Duodenal mucosa (tissue), 2 donors: ENCODE data around the gene SLC17A9.
"Not testable (repeated sequence)": the region's sequence is repeated elsewhere in the genome, so short reads cannot be mapped to it uniquely, and the experiment has no call there.

Experiments
- H3K27ac ChIP-seq: one replicate; pipeline ENCODE4 v1.7.0; 2013; ENCODE audit warnings: low read depth, low read length
- H3K27me3 ChIP-seq, 2 donors: one replicate each; pipeline ENCODE4 v1.7.0; 2013; ENCODE audit warnings: low read length in 2 of 2, control low read depth in 1 of 2; ENCODE audit not compliant: insufficient read depth in 2 of 2, control insufficient read depth in 1 of 2
- H3K36me3 ChIP-seq, 2 donors: one replicate each; pipeline ENCODE4 v1.7.0; 2013; ENCODE audit warnings: low read length in 2 of 2, control low read depth in 1 of 2; ENCODE audit not compliant: insufficient read depth in 2 of 2, control insufficient read depth in 1 of 2
- H3K4me1 ChIP-seq, 2 donors: one replicate each; pipeline ENCODE4 v1.7.0; 2013; ENCODE audit warnings: low read length in 2 of 2, control low read depth in 1 of 2; ENCODE audit not compliant: insufficient read depth in 2 of 2, control insufficient read depth in 1 of 2
- H3K4me3 ChIP-seq, 2 donors: one replicate each; pipeline ENCODE4 v1.7.0; 2013; ENCODE audit warnings: low read length in 2 of 2, low read depth in 1 of 2
- H3K9ac ChIP-seq, 2 donors: one replicate each; pipeline ENCODE4 v1.7.0; 2013; ENCODE audit warnings: low read length in 2 of 2, low read depth in 1 of 2
- H3K9me3 ChIP-seq, 2 donors: one replicate each; pipeline ENCODE4 v1.7.0; 2013; ENCODE audit warnings: low read length in 2 of 2, control low read depth in 1 of 2; ENCODE audit not compliant: control insufficient read depth in 1 of 2

SLC17A9 gene

GRCh38 chr20:62920039-62920645 lies 32.4 kb upstream of the SLC17A9 start:
- no peak overlapping the region for H3K4me3 ChIP-seq
- peaks cover 73 to 89% of the 10 kb centered on the region in 2 donors for H3K4me1 ChIP-seq
- no peak overlapping the region for H3K27ac ChIP-seq

DNA sequence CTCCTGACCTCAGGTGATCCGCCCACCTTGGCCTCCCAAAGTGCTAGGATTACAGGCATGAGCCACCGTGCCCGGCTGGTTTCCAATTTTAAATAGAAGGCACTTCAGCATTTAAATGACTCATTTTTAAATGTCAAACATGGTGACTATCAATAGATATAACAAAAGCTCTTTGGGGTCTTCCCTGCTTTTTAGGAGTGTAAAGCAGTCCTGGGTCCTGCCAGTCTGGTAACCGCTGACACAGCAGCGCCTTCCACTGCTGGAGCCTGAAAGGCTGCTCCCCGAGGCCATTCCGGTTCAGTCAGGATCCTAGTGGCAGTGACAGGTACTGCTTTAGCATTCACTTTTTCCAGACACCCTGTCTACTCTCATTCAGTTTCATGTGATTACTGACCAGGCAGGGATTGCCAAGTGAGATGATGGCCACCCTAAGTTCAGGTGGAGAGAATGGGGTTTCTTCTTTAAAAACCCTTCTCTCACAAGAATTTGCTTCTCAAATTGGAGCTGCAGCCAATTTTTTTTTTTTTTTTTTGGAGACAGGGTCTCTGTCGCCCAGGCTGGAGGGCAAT lies 31.3 kb upstream of the SLC17A9 start:
- H3K27ac ChIP-seq: no peak overlapping the region
- peak overlapping the region in 1 of 2 donors; percentile 4 for H3K9ac ChIP-seq

More at GRCh38 chr20:62920039-62920645, 32.4 kb upstream of the SLC17A9 start:
- H3K27me3 ChIP-seq: no peaks in the 10 kb centered on the region
- H3K9me3 ChIP-seq: no peaks in the 10 kb centered on the region
- no peaks in the 10 kb centered on the region for H3K36me3 ChIP-seq
- H3K9ac ChIP-seq: no peak overlapping the region

GRCh38 chr20:62922451-62922921 lies 30.0 kb upstream of the SLC17A9 start:
- H3K27me3 ChIP-seq: no peaks in the 10 kb centered on the region
- H3K4me1 ChIP-seq: peaks cover 69 to 79% of the 10 kb centered on the region in 2 donors
- no peak overlapping the region for H3K27ac ChIP-seq
- peak overlapping the region; percentile 31 to 38 for H3K4me3 ChIP-seq
- H3K36me3 ChIP-seq: no peaks in the 10 kb centered on the region
- no peaks in the 10 kb centered on the region for H3K9me3 ChIP-seq
- H3K9ac ChIP-seq: peak overlapping the region in 1 of 2 donors; percentile 6

More for the DNA sequence above, 31.3 kb upstream of the SLC17A9 start:
- Histone ChIP-seq H3K36me3 (no peaks in the 10 kb centered on the region), H3K9me3 (no peaks in the 10 kb centered on the region), H3K4me3 (peak overlapping the region in 1 of 2 donors; percentile 1), H3K4me1 (peaks cover 70 to 84% of the 10 kb centered on the region in 2 donors), H3K27me3 (no peaks in the 10 kb centered on the region)

DNA sequence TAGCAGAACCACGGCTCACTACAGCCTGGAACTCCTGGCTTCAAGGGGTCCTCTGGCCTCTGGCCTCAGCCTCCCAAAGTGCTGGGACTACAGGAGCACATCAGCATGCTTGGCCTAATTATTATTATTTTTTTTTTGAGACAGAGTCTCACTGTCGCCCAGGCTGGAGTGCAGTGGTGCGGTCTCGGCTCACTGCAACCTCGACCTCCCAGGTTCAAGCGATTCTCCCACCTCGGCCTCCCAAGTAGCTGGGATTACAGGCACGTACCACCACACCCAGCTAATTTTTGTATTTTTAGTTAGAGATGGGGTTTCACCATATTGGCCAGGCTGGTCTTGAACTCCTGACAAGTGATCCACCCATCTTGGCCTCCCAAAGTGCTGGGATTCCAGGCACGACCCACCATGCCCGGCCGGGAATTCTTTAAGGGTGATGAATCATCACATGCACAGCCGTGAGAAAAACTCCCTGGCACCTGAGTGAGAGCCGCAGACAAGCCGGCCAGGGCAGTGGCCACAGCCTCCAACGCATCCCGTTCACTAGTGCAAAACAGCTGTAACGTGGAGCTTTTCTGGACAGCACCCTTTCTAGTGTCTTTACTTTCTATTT lies 29.3 kb upstream of the SLC17A9 start:
- peak overlapping the region in 1 of 2 donors; percentile 94 for H3K9ac ChIP-seq
- not testable (repeated sequence) for H3K9me3 ChIP-seq, H3K27me3 ChIP-seq, H3K36me3 ChIP-seq
- H3K4me1 ChIP-seq: peaks cover 69 to 79% of the 10 kb centered on the region in 2 donors
- peak overlapping the region; percentile 38 to 91 for H3K4me3 ChIP-seq
- peak overlapping the region; percentile 33 for H3K27ac ChIP-seq

DNA sequence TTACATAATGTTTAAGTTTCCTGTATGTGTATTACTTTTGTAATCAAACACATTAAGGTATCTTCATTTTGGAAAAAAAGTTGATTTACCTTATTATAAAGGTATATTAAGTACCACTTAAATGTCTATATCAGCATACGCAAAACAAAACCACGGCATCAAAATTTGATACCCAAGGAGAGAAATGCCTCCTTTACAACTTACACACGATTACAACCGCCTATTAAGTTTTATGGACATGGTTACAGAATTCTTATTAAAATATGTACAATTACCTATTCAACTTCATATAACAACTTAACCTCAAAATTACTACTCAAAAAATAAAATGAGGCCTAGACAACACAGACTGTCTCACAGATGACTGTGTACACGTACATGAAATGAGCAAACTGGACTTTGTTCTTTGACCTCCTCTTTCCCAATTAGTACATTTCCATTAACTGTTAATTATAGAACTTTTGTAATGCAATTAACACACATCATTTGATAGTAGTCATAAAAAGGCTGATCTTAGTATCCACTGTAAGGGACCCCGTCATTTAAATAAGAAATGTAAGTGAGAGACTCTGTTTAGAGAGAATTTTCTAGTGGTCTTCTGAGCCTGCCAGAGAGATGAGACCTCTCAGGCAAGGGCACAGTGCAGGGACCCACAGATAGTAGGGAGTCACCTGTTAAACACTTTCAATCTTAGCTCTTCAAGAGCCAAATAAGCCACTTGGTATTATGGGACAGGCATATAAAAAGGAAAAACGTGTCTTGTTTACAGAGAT lies 28.7 kb upstream of the SLC17A9 start:
- H3K4me1 ChIP-seq: peaks cover 69 to 79% of the 10 kb centered on the region in 2 donors
- no peaks in the 10 kb centered on the region for H3K36me3 ChIP-seq
- peak overlapping the region; percentile 94 to 96 for H3K9ac ChIP-seq
- no peaks in the 10 kb centered on the region for H3K9me3 ChIP-seq
- H3K27ac ChIP-seq: peak overlapping the region; percentile 93
- peak overlapping the region; percentile 91 to 92 for H3K4me3 ChIP-seq
- H3K27me3 ChIP-seq: no peaks in the 10 kb centered on the region

DNA sequence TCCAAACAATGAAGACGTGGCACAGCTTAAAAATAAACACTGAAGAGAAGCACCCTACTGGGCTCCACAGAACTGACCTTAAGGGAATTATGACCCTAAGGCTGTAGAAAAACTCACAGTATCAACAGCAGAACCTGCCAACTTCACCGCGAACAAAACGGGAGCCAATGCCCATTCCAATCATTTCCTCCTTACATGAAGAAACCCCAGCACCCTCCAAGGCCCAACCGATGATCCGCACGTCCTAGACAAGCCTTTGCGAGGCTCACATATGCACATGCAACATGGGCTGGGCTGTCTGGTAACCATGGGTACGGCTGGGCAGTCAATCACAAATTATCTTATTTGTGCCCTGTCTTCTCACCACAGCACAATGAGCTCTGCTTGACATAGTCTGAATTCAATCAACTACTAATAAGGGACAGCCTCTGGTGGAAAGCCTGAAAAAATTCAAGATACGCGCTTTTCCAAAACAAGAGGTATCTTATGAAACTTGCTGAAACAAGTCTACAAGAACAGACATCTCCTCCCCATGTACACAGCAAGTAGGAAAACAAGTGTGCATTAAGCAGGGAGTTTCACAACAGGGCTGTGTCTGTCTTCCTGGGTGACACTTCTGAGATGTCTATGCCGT lies 27.9 kb upstream of the SLC17A9 start:
- no peaks in the 10 kb centered on the region for H3K9me3 ChIP-seq
- no peaks in the 10 kb centered on the region for H3K36me3 ChIP-seq
- H3K27ac ChIP-seq: peak overlapping the region; percentile 93
- peaks cover 66 to 75% of the 10 kb centered on the region in 2 donors for H3K4me1 ChIP-seq
- peak overlapping the region; percentile 94 to 96 for H3K9ac ChIP-seq
- peak overlapping the region; percentile 91 to 92 for H3K4me3 ChIP-seq
- H3K27me3 ChIP-seq: no peaks in the 10 kb centered on the region

DNA sequence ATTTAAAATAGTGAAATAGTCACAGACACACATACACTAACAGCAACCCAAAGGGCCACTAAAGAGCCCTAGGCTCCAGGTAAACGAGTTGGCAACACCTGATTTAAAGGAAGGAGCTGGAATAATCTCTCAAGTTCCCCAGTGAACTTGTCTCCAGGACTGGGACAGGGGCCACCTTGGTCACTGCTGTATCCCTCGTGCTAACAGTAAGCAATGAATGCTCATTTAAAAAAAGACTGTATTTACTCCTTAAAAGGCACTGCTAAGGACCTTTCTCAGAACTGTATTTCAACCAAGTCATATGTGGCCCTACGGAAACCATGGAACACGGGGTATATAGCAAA lies 27.5 kb upstream of the SLC17A9 start:
- Histone ChIP-seq H3K27ac (peak overlapping the region; percentile 93), H3K4me1 (peaks cover 61 to 75% of the 10 kb centered on the region in 2 donors)

GRCh38 chr20:62925420-62926228 lies 26.9 kb upstream of the SLC17A9 start:
- peak overlapping the region; percentile 91 to 92 for H3K4me3 ChIP-seq
- H3K27ac ChIP-seq: peak overlapping the region; percentile 93
- H3K27me3 ChIP-seq: no peaks in the 10 kb centered on the region
- H3K36me3 ChIP-seq: no peaks in the 10 kb centered on the region
- H3K9ac ChIP-seq: peak overlapping the region; percentile 94 to 96
- H3K4me1 ChIP-seq: peaks cover 58 to 70% of the 10 kb centered on the region in 2 donors
- no peaks in the 10 kb centered on the region for H3K9me3 ChIP-seq

More for the DNA sequence above, 27.5 kb upstream of the SLC17A9 start:
- Histone ChIP-seq H3K9me3 (no peaks in the 10 kb centered on the region), H3K9ac (peak overlapping the region; percentile 94 to 96), H3K27me3 (no peaks in the 10 kb centered on the region), H3K36me3 (no peaks in the 10 kb centered on the region), H3K4me3 (peak overlapping the region; percentile 91 to 92)
